GM19455 (cell line): ENCODE measurements around the gene TBCCD1.
"Not testable (repeated sequence)": the region's sequence is repeated elsewhere in the genome, so short reads cannot be mapped to it uniquely, and the experiment has no call there.

Source experiments
- ATAC-seq: cut with Tn5 transposase; IDR thresholded peaks from one replicate; pipeline ENCODE4 v1.9.1; 2021; ENCODE audit not compliant: unreplicated experiment

Gene TBCCD1

DNA sequence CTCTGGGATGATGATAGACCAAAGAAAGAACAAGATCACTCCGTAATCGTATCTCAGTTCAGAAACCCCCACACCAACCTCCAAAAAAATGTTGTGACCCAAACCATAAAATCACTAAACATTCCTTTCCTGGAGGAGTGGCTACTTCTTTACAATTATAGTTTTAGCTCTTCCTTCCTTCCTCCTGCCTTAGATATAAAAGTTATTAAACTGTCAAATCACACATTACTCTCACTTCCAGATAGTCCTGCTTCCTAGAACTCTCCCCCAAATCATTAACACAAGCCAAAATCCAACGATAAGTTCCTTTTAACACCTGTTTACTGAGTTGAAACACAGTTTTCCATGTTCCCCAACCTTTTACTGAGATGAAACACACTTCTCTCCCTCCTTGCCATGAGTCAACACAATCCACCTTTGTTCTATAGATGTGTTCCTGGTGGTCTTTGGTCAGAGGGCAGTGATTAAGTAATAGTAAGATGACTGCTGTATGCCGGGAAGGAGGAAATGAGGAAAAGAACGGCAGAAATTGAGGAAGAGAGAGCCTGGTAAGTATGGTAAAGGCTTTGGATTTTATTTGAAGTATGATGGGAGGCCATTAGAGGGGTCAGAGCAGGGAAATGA lies 14.6 kb downstream of the TBCCD1 start:
- no peak for ATAC-seq

DNA sequence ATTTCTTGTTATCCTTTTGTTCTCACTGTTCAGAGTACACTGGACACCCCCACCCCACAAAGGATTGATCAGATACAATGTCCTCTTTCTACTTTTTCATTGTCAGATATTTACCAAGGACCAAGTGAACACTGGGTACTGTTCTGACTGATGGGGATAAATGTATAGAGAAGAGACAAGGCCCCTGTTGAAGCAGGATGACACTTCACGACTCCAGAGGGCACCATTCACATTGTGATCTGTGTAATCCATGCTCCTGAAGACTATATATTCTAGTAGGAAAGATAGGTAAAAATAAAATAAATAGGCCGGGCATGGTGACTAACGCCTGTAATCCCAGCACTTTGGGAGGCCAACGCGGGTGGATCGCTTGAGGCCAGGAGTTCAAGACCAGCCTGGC lies 15.8 kb downstream of the TBCCD1 start:
- no peak for ATAC-seq

- no peak for ATAC-seq
Observed at GRCh38 chr3:186549497-186549896, 17.6 kb downstream of the TBCCD1 start.

- no peak for ATAC-seq
Observed at GRCh38 chr3:186544281-186544680, 22.9 kb downstream of the TBCCD1 start, which contains the start of gene CRYGS. Gene CRYGS, minus strand, starts transcription at chr3:186544380. Its CDS starts 54 bp downstream, at chr3:186544326.

GRCh38 chr3:186540835-186541226 lies 26.3 kb downstream of the TBCCD1 start:
- ATAC-seq: no peak

DNA sequence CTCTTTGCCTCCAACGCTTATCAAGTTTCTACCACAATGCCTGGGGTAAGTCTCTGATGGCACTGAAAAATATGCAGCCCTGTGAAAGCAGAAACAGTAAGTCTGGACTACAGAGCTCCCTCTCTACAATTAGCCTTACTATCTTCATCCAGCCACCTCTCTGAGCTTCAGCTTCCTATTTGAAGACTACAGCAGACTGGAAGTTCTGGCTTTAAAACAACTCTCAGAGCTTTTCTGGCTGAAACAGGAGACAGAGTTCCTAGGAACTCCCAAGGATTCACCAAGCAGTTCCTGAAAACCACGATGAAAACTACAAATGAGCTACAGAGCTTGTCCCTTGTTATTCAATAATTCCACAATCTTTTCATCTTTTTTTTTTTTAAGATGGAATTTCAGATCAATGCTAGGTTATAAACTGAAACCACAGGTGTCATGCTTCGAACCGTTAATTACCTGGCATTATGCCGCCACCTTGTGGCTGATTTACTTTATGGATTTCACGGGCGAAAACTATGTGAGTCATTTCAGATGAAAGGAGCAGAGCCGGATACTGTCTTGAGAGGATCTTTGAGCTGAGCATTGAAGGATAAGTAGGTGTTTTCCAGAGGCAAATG lies 26.8 kb downstream of the TBCCD1 start:
- peak; percentile 76 for ATAC-seq

GRCh38 chr3:186538779-186539178 lies 28.4 kb downstream of the TBCCD1 start:
- no peak for ATAC-seq

- ATAC-seq: no peak
Observed at GRCh38 chr3:186536883-186537844, 30.0 kb downstream of the TBCCD1 start.

GRCh38 chr3:186534113-186534669 lies 32.9 kb downstream of the TBCCD1 start:
- peak; percentile 85 for ATAC-seq

DNA sequence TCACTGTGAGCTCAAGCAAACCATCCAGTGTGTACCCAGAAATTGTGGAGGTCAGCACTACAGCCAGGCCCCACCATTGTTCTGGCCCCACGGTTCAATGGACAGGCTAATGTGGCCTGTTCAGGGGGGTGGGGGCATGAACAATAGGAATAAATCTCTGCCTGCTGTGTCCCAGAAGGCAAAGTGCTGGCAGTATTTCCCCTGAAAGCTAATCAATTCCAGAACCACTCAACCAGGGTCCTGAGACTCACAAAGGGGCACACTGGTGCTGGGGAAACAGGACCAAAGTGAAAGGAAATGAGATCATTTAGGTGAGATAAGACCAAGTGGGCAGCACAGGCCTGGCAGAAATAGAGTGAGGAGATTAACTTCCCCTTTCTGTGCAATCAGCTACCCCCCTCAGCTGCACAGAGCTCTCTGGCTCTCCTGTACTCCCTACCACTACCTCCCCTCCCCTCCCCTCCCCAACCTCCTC lies 34.5 kb downstream of the TBCCD1 start:
- ATAC-seq: peak; percentile 48

DNA sequence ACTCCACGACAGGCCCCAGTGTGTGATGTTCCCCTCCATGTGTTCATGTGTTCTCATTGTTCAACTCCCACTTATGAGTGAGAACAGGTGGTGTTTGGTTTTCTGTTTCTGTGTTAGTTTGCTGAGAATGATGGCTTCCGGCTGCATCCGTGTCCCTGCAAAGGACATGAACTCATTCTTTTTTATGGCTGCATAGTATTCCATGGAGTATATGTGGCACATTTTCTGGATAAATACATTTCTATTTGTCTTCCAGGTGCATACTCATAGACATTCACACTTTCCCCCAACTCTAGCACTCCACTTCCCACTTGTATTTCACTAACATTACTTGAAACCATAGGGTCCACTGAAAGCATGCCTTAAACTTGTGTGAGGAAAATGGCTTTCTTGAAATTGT lies 35.4 kb downstream of the TBCCD1 start:
- not testable (repeated sequence) for ATAC-seq

GRCh38 chr3:186530415-186530814 lies 36.7 kb downstream of the TBCCD1 start:
- ATAC-seq: no peak

DNA sequence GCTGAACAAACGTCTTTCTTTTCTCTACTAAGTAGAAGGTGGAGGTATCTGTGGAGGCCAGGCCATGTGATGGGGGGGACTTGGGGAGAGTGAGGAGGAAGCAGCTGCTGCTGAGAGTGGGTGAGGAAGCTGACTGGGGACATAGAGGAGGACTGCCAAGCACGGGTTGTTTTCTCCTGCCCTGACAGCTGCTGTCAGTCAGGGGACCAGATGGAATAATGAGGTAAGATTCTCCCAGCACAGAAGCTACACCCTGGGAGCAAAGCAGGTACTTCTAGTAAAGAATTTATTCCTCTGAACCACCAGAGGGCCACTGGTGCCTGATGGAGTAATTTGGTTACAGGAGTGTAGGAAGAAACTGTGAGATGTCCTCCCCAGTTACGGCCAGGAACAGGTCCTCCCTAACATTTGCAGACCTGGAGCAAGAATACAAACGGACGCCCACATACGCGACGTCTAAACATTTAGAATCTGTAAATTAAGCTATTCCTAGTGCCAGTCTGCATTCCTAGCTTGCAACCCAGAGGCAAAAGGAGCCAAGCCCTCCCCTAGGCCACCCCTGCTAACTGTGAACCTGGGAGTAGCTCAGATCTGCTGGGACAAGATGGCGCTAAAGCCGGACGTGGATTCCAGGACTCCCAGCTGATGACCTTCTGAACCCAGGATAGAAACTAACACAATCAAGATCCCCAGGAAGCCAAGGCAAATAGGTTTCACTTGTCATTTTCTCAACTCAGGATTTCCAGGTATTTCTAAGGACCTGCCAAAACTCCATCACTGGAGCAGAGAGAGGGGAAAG lies 37.7 kb downstream of the TBCCD1 start:
- no peak for ATAC-seq

DNA sequence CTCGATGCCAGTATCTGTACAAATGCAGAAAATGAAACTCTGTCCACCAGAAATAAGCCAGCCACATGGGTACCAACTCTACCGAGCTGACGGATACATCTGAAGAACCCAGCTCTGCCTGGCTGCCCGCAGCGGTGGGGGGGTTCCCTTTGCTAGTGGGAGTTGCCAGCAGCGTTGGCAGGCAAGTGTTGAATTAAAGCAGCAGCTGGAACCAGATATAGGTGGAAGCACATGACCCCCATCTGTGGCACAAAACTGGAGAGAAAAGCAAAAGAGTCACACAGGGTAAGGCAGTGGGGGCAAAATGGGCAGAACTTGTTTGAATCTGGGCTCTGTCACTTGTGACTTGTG lies 40.9 kb downstream of the TBCCD1 start:
- no peak for ATAC-seq

DNA sequence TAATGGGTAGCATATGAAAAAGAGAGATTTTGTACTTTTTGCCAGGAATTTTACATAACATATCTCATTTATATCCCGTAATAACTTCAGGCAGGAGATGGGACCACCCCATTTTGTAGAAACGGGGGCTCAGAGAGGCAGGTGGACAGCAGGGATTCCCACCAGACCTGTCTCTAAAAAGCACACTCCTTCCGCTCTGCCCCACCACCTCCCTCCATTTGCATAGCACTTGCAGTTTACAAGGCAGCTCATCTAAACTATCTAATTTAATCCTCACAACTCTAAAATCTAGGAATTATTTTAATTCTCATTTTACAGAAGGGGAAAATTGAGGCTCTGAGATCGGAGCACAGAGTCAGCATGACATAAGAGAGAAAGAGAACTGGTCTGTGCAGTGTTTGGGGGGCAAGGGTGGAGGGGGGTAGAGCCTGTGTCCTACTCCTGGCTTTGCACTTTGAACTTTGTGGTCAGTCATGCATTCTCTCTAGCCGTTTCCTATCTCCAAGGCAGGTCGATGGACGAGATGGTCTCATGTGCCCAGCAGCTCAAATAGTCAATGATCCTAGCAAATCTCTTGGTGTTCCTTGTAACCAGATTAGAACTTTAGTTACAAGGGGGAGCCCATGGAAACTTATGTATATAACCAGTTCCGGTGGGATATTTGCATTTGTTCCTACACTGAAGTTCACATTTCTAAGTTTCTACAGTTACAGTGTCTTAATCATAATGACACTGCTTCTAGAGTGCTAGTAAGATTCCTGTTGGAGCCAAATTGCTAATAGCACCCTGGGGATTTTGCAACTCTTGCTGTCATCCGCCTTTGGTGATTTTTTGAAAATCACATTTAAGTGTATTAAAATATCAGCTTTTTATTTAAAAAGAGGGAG lies 41.5 kb downstream of the TBCCD1 start:
- no peak for ATAC-seq

DNA sequence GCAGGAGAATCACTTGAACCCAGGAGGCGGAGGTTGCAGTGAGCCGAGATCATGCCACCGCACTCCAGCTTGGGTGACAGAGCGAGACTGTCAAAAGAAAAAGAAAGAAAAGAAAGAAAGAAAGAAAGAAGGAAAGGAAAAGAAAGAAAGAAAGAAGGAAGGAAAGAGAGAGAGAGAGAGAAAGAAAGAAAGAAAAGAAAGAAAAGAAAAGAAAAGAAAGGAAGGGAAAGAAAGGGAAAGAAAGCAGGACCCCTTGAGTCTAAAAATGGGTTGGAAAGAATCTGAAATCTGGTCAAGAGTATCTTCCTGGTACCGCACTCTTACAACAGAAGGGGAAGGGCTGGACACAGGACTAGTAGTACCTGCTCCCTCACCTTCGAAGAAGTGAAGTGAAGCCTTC lies 42.5 kb downstream of the TBCCD1 start:
- no peak for ATAC-seq

- ATAC-seq: no peak
Observed at GRCh38 chr3:186523434-186523833, 43.7 kb downstream of the TBCCD1 start.

- ATAC-seq: no peak
Observed at GRCh38 chr3:186523022-186523421, 44.1 kb downstream of the TBCCD1 start.

DNA sequence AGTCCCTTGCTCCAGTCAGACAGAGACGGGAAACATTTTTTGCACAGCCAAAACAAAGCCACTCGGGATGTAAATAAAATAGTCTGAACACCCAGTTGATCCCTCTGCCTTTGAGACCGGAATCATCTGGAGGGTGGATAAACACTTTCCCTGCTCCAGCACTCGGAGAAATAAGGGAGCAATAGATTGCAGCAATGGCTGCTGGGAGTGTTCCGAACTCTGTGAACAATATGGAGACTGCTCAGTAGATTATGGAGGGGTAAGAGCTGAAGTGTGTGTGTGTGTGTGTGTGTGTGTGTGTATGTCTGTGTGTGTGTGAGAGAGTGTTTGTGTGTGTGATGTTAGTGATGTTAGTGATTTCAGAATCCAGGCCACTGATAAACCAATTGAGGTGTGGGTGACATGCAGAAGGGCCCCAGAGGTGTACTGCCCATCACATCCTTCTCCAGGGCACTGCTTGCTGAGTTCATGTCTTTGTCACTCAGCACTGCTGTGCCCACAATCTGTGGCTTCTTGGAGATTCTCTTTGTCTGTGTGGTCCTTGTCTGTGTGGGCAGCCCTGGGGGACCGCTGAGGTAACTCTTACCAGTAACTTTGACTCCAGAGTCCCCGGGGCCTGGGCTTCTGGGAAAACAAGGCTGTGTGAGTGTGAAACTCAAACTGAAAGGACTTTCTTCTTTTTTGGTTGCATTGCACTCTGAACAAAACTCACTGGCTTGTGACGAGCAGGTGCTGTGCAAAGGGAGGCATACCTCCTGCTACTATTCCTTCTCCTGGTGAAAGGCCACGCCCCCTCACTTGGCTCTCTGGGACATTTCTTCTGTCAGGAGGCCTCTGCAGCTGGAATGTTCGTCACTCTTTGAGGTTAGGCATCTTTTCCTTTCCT lies 45.9 kb downstream of the TBCCD1 start:
- ATAC-seq: peak; percentile 65
